SU-DHL-6 (cell line): ENCODE measurements around the gene KLHL40.

ENCODE experiments used
- EZH2phosphoT487 ChIP-seq: fragments of 200-600 bp; sonication (generic), shearing (Covaris generic); conservative IDR thresholded peaks from 2 replicates; pipeline ENCODE4 v1.6.1; 2018; ENCODE audit warnings: mild to moderate bottlenecking, antibody characterized with exemption, low read length, moderate library complexity, mixed read lengths
- TF ChIP-seq, protein P1 (sequence below): fragments of 200-600 bp; sonication (generic); IDR thresholded peaks from one replicate; pipeline ENCODE4 v1.5.1; 2017; ENCODE audit warnings: antibody characterized with exemption, mild to moderate bottlenecking, low read length, moderate library complexity; ENCODE audit not compliant: insufficient read depth, poor library complexity, severe bottlenecking

DNA sequence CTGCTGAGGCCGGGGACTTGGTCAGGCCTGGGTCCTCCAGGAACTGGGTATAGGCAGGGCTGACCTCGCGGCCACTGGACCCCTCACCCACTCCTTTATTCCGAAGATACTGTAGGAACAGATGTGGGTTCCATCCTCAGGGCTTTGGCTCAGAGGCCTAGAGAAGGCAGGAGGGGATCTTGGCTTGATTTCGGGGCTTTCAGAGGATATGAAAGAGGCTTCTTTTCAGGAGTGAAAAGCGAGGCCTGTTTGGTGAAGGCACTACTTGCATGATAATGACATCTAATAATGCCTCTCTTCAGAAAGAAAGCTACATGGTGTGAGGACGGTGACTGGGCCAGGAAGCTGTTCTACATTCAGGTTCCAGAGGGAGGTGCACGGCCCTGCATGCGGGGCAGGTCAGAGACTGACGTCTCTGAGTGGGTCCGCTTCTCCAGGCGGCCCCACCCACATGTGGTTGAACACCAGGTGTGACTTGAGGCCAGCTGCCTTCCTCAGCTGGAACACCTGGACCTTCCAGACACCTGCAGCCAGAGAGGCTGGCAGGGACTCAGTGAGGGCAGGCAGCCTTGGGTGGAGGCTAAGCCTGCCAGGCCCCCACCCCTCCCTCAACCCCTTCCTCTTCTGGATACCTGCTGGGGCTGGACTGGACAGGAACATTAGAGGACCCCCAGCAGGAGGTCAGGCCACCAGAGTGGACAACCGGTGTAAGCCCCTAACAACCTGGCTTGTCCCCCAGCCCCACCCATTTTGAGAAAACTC is 48.3 kb downstream of the KLHL40 start:
- TF ChIP-seq, protein P1, sequence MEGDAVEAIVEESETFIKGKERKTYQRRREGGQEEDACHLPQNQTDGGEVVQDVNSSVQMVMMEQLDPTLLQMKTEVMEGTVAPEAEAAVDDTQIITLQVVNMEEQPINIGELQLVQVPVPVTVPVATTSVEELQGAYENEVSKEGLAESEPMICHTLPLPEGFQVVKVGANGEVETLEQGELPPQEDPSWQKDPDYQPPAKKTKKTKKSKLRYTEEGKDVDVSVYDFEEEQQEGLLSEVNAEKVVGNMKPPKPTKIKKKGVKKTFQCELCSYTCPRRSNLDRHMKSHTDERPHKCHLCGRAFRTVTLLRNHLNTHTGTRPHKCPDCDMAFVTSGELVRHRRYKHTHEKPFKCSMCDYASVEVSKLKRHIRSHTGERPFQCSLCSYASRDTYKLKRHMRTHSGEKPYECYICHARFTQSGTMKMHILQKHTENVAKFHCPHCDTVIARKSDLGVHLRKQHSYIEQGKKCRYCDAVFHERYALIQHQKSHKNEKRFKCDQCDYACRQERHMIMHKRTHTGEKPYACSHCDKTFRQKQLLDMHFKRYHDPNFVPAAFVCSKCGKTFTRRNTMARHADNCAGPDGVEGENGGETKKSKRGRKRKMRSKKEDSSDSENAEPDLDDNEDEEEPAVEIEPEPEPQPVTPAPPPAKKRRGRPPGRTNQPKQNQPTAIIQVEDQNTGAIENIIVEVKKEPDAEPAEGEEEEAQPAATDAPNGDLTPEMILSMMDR = no peak
- no peak for TF ChIP-seq EZH2phosphoT487
